ENCODE data around the gene ZNF319. TPM values are rescaled to one million over a fixed set of nuclear protein-coding genes. Genes with fewer than 3 reads are reported as not detected.
A peak's percentile ranks its signal among the peaks of the same experiment; 100 is the strongest.

ZNF319 gene
- total RNA-seq, 2 donors from 2014 or later, result 3.3 to 4.7 TPM

DNA sequence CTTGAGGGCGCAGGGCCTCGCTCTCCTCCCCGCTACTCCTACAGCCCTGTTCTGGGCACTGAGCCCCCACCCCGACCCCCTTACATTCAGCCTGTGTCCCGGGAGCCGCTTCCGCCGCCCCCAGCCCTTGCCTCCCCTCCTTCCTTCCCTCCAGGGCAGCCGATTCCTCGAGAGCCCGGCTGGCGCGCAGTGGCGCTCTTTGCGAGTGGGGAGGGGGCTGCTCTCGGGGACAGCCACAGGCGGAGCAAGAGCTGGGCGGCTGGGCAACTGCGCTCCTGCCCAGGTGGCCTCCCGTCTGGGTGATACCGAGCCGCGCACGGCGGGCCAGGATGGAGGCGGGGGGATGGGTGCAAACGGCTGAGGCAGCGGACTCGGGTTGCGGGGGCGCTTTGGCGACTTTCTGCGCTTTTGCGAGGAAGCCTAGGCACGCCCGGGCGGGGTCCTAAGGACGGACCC is 26.3 kb upstream of the ZNF319 start:
- intact Hi-C loops (cut with DNase I), result no loop called here
- Histone ChIP-seq H3K36me3 (replicated peaks in 1 of 2; ENCODE audit: insufficient read depth in 1 of 2, low read depth in 2 of 2) (no peaks in the 10 kb centered on the region), H3K27ac (peak overlapping the region; percentile 75 to 94 (median 86)), H3K27me3 (no peaks in the 10 kb centered on the region), H3K4me3 (peak overlapping the region; percentile 43 to 75), H3K4me1 (peaks cover 92% of the 10 kb centered on the region), H3K9me3 (no peaks in the 10 kb centered on the region)
- no peak for ATAC-seq
- TF ChIP-seq POLR2A (IDR thresholded peaks at IDR 0.05) (no peak), CTCF (IDR thresholded peaks at IDR 0.05) (no peak)
- WGBS, 2 donors, result 0% methylated on average over 31 to 38 of the region's 38 CpGs
- peak in 3 of 4 donors; percentile 35 to 53 (median 36) for DNase-seq

GRCh38 chr16:58026139-58026704 is 25.8 kb upstream of the ZNF319 start:
- H3K9me3 ChIP-seq, result no peaks in the 10 kb centered on the region
- no peaks in the 10 kb centered on the region for H3K27me3 ChIP-seq
- 0% methylated on average over 3 to 65 of the region's 65 CpGs for WGBS, 2 donors
- H3K27ac ChIP-seq, result peak overlapping the region; percentile 75 to 94 (median 86)
- peak; percentile 66 to 71 (median 69) for DNase-seq
- H3K4me1 ChIP-seq, result peaks cover 87% of the 10 kb centered on the region
- no peak for TF ChIP-seq POLR2A (IDR thresholded peaks at IDR 0.05)
- TF ChIP-seq CTCF (IDR thresholded peaks at IDR 0.05), result peak in 1 of 7 experiments; percentile 6
- H3K36me3 ChIP-seq (replicated peaks in 1 of 2; ENCODE audit: insufficient read depth in 1 of 2, low read depth in 2 of 2), result no peaks in the 10 kb centered on the region
- peak overlapping the region; percentile 43 to 75 for H3K4me3 ChIP-seq
- intact Hi-C loops (cut with DNase I), result no loop called here
- peak; percentile 30 for ATAC-seq

GRCh38 chr16:58025351-58026138 is 25.1 kb upstream of the ZNF319 start, which contains the start of gene MMP15:
Gene MMP15, plus strand, starts transcription at chr16:58025754. Its CDS starts 597 bp downstream, at chr16:58026351.
- 0 to 1% methylated on average over 10 to 55 of the region's 90 CpGs for WGBS, 2 donors
- intact Hi-C loops (cut with DNase I), result no loop called here
- H3K27ac ChIP-seq, result peak within 1 kb of the TSS; percentile 75 to 94 (median 86)
- TF ChIP-seq CTCF (IDR thresholded peaks at IDR 0.05) (no peak), POLR2A (IDR thresholded peaks at IDR 0.05) (peak in 2 of 3 donors; percentile 42 to 55)
- H3K4me3 ChIP-seq, result peak within 1 kb of the TSS; percentile 43 to 75
- H3K36me3 ChIP-seq (replicated peaks in 1 of 2; ENCODE audit: insufficient read depth in 1 of 2, low read depth in 2 of 2), result no peaks in the 10 kb centered on the region
- no peaks in the 10 kb centered on the region for H3K27me3 ChIP-seq
- H3K9me3 ChIP-seq, result no peaks in the 10 kb centered on the region
- ATAC-seq (peak; percentile 74), DNase-seq (peak; percentile 86 to 94 (median 92))
- H3K4me1 ChIP-seq, result peaks cover 81% of the 10 kb centered on the region

- H3K4me1 ChIP-seq, result peaks cover 72% of the 10 kb centered on the region
- ATAC-seq, result peak; percentile 41
- intact Hi-C loops (cut with DNase I), result no loop called here
Measured at GRCh38 chr16:58024486-58025350, 24.2 kb upstream of the ZNF319 start.

More at GRCh38 chr16:58024486-58025350, 24.2 kb upstream of the ZNF319 start:
- Histone ChIP-seq H3K27ac (peak overlapping the region; percentile 72 to 94 (median 86)), H3K27me3 (no peaks in the 10 kb centered on the region), H3K4me3 (no peak overlapping the region), H3K9me3 (no peaks in the 10 kb centered on the region), H3K36me3 (replicated peaks in 1 of 2; ENCODE audit: insufficient read depth in 1 of 2, low read depth in 2 of 2) (no peaks in the 10 kb centered on the region)
- 1 to 5% methylated on average over 42 to 57 of the region's 57 CpGs for WGBS, 2 donors
- no peak for TF ChIP-seq CTCF (IDR thresholded peaks at IDR 0.05)
- peak in 2 of 3 donors; percentile 51 to 64 for TF ChIP-seq POLR2A (IDR thresholded peaks at IDR 0.05)
- peak; percentile 74 to 84 (median 80) for DNase-seq
